ENCODE measurements around the gene IGSF22. TPM values are rescaled to one million over a fixed set of nuclear protein-coding genes. Genes with fewer than 3 reads are reported as not detected.

IGSF22 gene
- total RNA-seq, 1 donor from 2014 or later, result 0.19 TPM

DNA sequence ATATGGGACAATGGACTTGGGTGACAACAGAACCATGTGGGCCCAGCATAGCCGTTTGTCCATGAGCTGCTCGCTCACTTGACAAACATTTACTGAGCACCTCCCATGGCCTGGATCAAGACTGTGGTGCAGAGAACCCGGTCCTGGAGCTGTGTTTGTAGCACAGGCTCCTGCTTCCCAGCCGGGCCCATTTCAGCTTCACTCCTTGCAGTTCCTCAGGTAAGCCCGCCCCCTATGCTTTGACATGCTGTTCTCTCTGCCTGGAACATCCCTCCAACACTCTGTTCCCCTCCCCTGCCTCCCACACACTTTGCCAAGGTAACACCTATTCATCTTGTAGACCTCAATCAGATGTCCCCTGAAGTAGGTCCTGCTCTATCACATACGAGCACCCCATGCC is 19.3 kb upstream of the IGSF22 start:
- TF ChIP-seq, protein P1, sequence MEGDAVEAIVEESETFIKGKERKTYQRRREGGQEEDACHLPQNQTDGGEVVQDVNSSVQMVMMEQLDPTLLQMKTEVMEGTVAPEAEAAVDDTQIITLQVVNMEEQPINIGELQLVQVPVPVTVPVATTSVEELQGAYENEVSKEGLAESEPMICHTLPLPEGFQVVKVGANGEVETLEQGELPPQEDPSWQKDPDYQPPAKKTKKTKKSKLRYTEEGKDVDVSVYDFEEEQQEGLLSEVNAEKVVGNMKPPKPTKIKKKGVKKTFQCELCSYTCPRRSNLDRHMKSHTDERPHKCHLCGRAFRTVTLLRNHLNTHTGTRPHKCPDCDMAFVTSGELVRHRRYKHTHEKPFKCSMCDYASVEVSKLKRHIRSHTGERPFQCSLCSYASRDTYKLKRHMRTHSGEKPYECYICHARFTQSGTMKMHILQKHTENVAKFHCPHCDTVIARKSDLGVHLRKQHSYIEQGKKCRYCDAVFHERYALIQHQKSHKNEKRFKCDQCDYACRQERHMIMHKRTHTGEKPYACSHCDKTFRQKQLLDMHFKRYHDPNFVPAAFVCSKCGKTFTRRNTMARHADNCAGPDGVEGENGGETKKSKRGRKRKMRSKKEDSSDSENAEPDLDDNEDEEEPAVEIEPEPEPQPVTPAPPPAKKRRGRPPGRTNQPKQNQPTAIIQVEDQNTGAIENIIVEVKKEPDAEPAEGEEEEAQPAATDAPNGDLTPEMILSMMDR (conservative IDR thresholded peaks at IDR 0.05), result no peak
- no peak for DNase-seq (ENCODE audit: low read depth, low spot score)
- H3K27me3 Mint-ChIP-seq (ENCODE audit: low read depth), result no peaks in the 10 kb centered on the region
- peaks cover 8% of the 10 kb centered on the region for H3K4me1 Mint-ChIP-seq
- H3K27ac Mint-ChIP-seq (ENCODE audit: unreplicated experiment), result peak overlapping the region; percentile 35
- no peak overlapping the region for H3K4me3 Mint-ChIP-seq
- H3K9me3 Mint-ChIP-seq, result no peaks in the 10 kb centered on the region
- no peaks in the 10 kb centered on the region for H3K36me3 Mint-ChIP-seq (ENCODE audit: low read depth)

DNA sequence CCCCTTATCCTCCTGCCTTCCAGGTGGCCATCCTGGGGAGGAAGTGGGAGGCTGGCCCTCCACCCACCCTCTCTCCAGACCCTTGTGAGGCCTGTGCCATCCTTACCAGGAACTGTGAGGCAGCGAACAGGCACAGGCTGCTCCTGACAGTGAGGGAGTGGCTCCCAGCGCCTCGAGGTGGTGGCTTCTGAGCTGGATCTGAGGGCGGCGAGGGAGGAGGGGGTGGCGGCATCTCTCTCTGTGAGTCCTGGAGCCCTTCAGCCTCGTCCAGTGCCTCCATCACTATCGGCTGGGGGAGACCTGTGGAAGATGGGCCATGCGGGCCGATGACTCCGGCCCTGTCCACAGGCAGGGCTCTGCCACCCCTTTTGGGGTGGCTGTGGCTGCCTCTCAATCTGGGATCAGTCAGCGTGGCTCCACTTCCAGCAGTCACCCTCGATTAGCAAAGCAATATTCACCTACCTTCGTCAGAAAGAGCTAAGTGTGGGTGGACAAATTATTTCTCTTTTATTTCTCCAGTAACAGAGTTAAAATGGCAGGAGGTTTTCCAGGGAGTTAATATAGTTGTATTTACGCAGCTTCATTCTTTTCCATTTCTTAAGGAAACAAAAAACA is 18.0 kb upstream of the IGSF22 start:
- no peak overlapping the region for H3K4me3 Mint-ChIP-seq
- DNase-seq (ENCODE audit: low read depth, low spot score), result no peak
- H3K27me3 Mint-ChIP-seq (ENCODE audit: low read depth), result no peaks in the 10 kb centered on the region
- TF ChIP-seq, protein P1 (conservative IDR thresholded peaks at IDR 0.05), result no peak
- H3K4me1 Mint-ChIP-seq, result peaks cover 1% of the 10 kb centered on the region
- no peak overlapping the region for H3K27ac Mint-ChIP-seq (ENCODE audit: unreplicated experiment)
- no peaks in the 10 kb centered on the region for H3K9me3 Mint-ChIP-seq
- H3K36me3 Mint-ChIP-seq (ENCODE audit: low read depth), result no peaks in the 10 kb centered on the region

DNA sequence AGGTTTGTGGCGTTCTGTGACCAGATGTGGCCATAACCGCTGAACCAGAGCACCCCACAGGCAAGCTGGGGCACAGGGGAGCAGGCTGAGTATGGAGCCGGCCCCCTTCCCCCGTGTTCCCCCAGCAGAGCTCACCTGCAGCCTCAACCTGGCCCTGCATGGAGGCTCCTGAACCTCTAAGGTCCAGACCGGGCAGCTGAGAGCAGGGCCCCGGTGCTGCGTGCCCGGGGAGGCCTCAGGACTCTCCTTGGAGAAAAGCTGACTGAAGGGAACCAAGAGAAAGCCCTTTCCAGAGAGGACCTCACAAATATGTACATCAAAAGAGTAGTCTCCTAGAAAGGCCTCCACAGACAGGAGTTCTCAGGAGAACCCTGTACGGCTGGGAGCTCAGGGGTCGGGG is 17.4 kb upstream of the IGSF22 start:
- DNase-seq (ENCODE audit: low read depth, low spot score), result no peak

DNA sequence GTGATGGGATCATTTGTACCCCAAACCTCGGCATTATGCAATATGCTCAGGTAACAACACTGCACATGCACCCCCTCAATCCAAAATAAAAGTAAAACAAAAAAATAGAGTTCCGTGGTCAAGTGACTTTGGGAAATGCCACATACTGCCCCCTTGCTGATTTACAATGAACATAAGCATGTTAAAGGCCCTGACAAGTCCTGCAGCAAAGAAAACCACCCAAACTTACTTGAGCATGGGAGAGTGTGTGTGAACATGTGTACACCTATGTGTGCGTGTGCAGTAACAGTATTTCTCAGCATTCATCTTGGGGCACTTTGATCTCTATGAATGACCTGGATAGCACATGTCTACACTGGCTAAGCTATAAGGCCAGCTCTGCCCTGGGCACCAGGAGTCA is 15.8 kb upstream of the IGSF22 start:
- TF ChIP-seq, protein P1 (conservative IDR thresholded peaks at IDR 0.05), result no peak

More for the DNA sequence above, 17.4 kb upstream of the IGSF22 start:
- no peaks in the 10 kb centered on the region for H3K36me3 Mint-ChIP-seq (ENCODE audit: low read depth)
- TF ChIP-seq, protein P1 (conservative IDR thresholded peaks at IDR 0.05), result no peak
- no peaks in the 10 kb centered on the region for H3K9me3 Mint-ChIP-seq
- H3K4me3 Mint-ChIP-seq, result no peak overlapping the region
- no peaks in the 10 kb centered on the region for H3K4me1 Mint-ChIP-seq
- H3K27me3 Mint-ChIP-seq (ENCODE audit: low read depth), result no peaks in the 10 kb centered on the region
- no peak overlapping the region for H3K27ac Mint-ChIP-seq (ENCODE audit: unreplicated experiment)

DNA sequence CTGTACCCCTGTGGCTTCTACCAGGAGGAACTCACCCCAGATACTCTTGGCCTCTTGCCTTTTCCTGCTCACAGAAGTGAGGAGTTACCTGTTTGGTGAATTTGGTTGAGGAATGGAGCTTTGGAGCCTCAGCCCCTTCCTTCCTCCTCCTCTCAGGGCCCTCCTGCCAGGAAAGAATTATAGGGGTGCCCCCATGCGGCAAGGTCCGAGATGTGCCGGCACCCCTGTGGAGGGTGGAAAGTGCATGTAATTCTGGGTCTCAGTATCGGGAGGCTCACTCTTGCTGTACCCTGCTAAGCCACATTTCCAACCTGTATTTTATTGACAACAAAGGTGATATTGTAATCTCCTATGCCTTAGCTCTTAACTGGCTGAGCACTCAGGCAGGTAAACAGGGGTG is 13.7 kb upstream of the IGSF22 start:
- no peak for DNase-seq (ENCODE audit: low read depth, low spot score)
- TF ChIP-seq, protein P1 (conservative IDR thresholded peaks at IDR 0.05), result no peak
- H3K4me1 Mint-ChIP-seq, result no peaks in the 10 kb centered on the region
- H3K27ac Mint-ChIP-seq (ENCODE audit: unreplicated experiment), result no peak overlapping the region
- no peaks in the 10 kb centered on the region for H3K36me3 Mint-ChIP-seq (ENCODE audit: low read depth)
- no peaks in the 10 kb centered on the region for H3K9me3 Mint-ChIP-seq
- H3K27me3 Mint-ChIP-seq (ENCODE audit: low read depth), result no peaks in the 10 kb centered on the region
- H3K4me3 Mint-ChIP-seq, result no peak overlapping the region

More for the DNA sequence above, 15.8 kb upstream of the IGSF22 start:
- DNase-seq (ENCODE audit: low read depth, low spot score), result no peak
- Mint-ChIP-seq H3K9me3 (no peaks in the 10 kb centered on the region), H3K4me1 (no peaks in the 10 kb centered on the region), H3K36me3 (ENCODE audit: low read depth) (no peaks in the 10 kb centered on the region), H3K27ac (ENCODE audit: unreplicated experiment) (no peak overlapping the region), H3K27me3 (ENCODE audit: low read depth) (no peaks in the 10 kb centered on the region), H3K4me3 (no peak overlapping the region)
